B cell (primary cell): Measurements from ENCODE around the gene GABRB2. TPM values are rescaled to one million over a fixed set of nuclear protein-coding genes. Genes with fewer than 3 reads are reported as not detected.

ENCODE experiments used
- ATAC-seq: fragments of 200-7000 bp; cut with Tn5 transposase; one replicate; pipeline ENCODE4 v1.10.0; 2021; ENCODE audit warnings: low read depth, mild to moderate bottlenecking, moderate number of reproducible peaks, moderate library complexity
- CTCF ChIA-PET: fragments of 350-600 bp; sonication (Branson Sonifier 250); formaldehyde crosslinking; loops from one replicate; lab custom pipeline; 2021; ENCODE audit warnings: antibody characterized with exemption, inconsistent platforms; lab: Charles Lee
- POLR2A ChIA-PET: fragments of 350-600 bp; sonication (Branson Sonifier 250); formaldehyde crosslinking; loops from one replicate; lab custom pipeline; 2021; ENCODE audit warnings: antibody characterized with exemption; lab: Charles Lee
- DNase-seq: peaks from one replicate; pipeline ENCODE4 v3.0.0; 2013
- H2AFZ ChIP-seq: 2 replicates; pipeline ENCODE4 v1.6.1; 2012; ENCODE audit warnings: mild to moderate bottlenecking, low read depth, low read length; ENCODE audit not compliant: insufficient read depth, poor library complexity, severe bottlenecking
- H3K27ac ChIP-seq, 2 donors: 1 replicate in 1 of 2; 2 replicates in 1 of 2; pipeline ENCODE4 v1.5.1; 2012 to 2013; ENCODE audit warnings: low read length in 2 of 2, mild to moderate bottlenecking in 2 of 2, moderate library complexity in 1 of 2
- H3K27me3 ChIP-seq, 4 experiments: fragments of 200-600 bp in 1 of 4; sonication (generic) in 1 of 4; replicated peaks in 1 of 4; 1 replicate in 2 of 4; 2 replicates in 2 of 4; pipeline versions ENCODE4 v1.6.1 to v1.7.0; 2013 to 2016; ENCODE audit warnings: low read length in 3 of 4, mild to moderate bottlenecking in 2 of 4, mixed read lengths in 1 of 4, moderate library complexity in 1 of 4; ENCODE audit not compliant: insufficient read depth in 4 of 4, control insufficient read depth in 3 of 4; ENCODE audit errors: control extremely low read depth in 1 of 4
- H3K36me3 ChIP-seq, 2 experiments: replicated peaks in 1 of 2; 1 replicate in 1 of 2; 2 replicates in 1 of 2; pipeline versions ENCODE4 v1.6.1 to v1.7.1; 2013; ENCODE audit warnings: low read length in 1 of 2; ENCODE audit not compliant: insufficient read depth in 2 of 2, control insufficient read depth in 1 of 2; ENCODE audit errors: control extremely low read depth in 1 of 2, extremely low read depth in 1 of 2
- H3K4me1 ChIP-seq, 2 donors: fragments of 200-600 bp in 1 of 2; sonication (generic) in 1 of 2; 1 replicate in 1 of 2; 2 replicates in 1 of 2; pipeline versions ENCODE4 v1.5.1 to v1.6.1; 2013 to 2017; ENCODE audit warnings: low read length in 2 of 2; ENCODE audit not compliant: control insufficient read depth in 2 of 2, insufficient read depth in 2 of 2
- H3K4me2 ChIP-seq: replicated peaks from 2 replicates; pipeline ENCODE3; 2012; ENCODE audit warnings: mild to moderate bottlenecking, low read depth, low read length; ENCODE audit not compliant: poor library complexity, severe bottlenecking
- H3K4me3 ChIP-seq, 5 experiments: fragments of 200-600 bp in 1 of 5; sonication (generic) in 1 of 5; 1 replicate in 3 of 5; 2 replicates in 2 of 5; pipeline versions ENCODE4 v1.5.1 to v1.7.0; 2011 to 2016; ENCODE audit warnings: low read length in 4 of 5, mild to moderate bottlenecking in 4 of 5, low read depth in 2 of 5, control low read depth in 1 of 5, moderate library complexity in 1 of 5; ENCODE audit not compliant: insufficient read depth in 1 of 5; ENCODE audit errors: control extremely low read depth in 1 of 5, extremely low read depth in 1 of 5
- H3K79me2 ChIP-seq: fragments of 200-600 bp; sonication (generic); one replicate; pipeline ENCODE4 v1.6.0; 2016; ENCODE audit warnings: low read length; ENCODE audit not compliant: control insufficient read depth, insufficient read depth
- H3K9ac ChIP-seq: fragments of 200-600 bp; sonication (generic); 2 replicates; pipeline ENCODE4 v1.6.1; 2017; ENCODE audit warnings: mild to moderate bottlenecking, low read length, moderate library complexity
- H3K9me3 ChIP-seq, 3 donors: one replicate each; pipeline versions ENCODE4 v1.6.1 to v1.7.1; 2013; ENCODE audit warnings: low read length in 2 of 3; ENCODE audit not compliant: control insufficient read depth in 2 of 3, insufficient read depth in 1 of 3; ENCODE audit errors: control extremely low read depth in 1 of 3
- H4K20me1 ChIP-seq: 2 replicates; pipeline ENCODE4 v1.6.0; 2012; ENCODE audit warnings: mild to moderate bottlenecking, low read length; ENCODE audit not compliant: insufficient read depth, control insufficient read depth, poor library complexity, severe bottlenecking
- H3K27ac Mint-ChIP-seq: one replicate; pipeline ENCODE4 v1.8.0; 2021; ENCODE audit warnings: mixed read lengths
- H3K27me3 Mint-ChIP-seq: one replicate; pipeline ENCODE4 v1.8.0; 2021; ENCODE audit warnings: mixed read lengths
- H3K4me1 Mint-ChIP-seq: one replicate; pipeline ENCODE4 v1.8.0; 2021; ENCODE audit warnings: mixed read lengths
- H3K4me3 Mint-ChIP-seq: one replicate; pipeline ENCODE4 v1.8.0; 2021; ENCODE audit warnings: mixed read lengths
- H3K9me3 Mint-ChIP-seq: one replicate; pipeline ENCODE4 v1.8.0; 2022; ENCODE audit warnings: mixed read lengths; ENCODE audit not compliant: insufficient read depth
- CTCF ChIP-seq: fragments of 200-600 bp; IDR thresholded peaks from one replicate; pipeline ENCODE4 v1.8.0; 2022; ENCODE audit warnings: antibody characterized with exemption, mild to moderate bottlenecking
- EZH2 ChIP-seq: IDR thresholded peaks from 2 replicates; pipeline ENCODE4 v1.6.1; 2012; ENCODE audit warnings: borderline replicate concordance, low read depth, mild to moderate bottlenecking, moderate library complexity, low read length; ENCODE audit not compliant: insufficient read depth, poor library complexity, severe bottlenecking
- WGBS: methylation state at CpG from one replicate; pipeline ENCODE4 v1.1.5; 2013; ENCODE audit warnings: missing lambda C conversion rate; ENCODE audit not compliant: insufficient coverage; 5-methylcytosine and 5-hydroxymethylcytosine counted together
- intact Hi-C: fragments of 100-400 bp; cut with micrococcal nuclease; formaldehyde crosslinking; loops from one replicate; pipeline ENCODE4 v1.10.0; 2022
- polyA plus RNA-seq: library from polyadenylated mRNA; depleted of rRNA; stranded (reverse); fragments of >200 nt; gene quantifications from 2 replicates; pipeline ENCODE4 v1.2.3, GENCODE V29; 2012
- total RNA-seq, 2 donors: library from RNA; stranded (reverse); fragments of 120-200 nt in 1 of 2; gene quantifications; 1 replicate in 1 of 2; 2 replicates in 1 of 2; pipeline versions ENCODE4 v1.2.3 to v1.2.4, GENCODE V29; 2013 to 2022

GABRB2 gene
- total and polyA plus RNA-seq, 2 donors (not counting 1 experiment from before 2014, with no cell fraction given), result 0.15 to 0.16 TPM

GRCh38 chr5:161547406-161547737 lies 847 bp upstream of the GABRB2 start:
- H3K4me2 ChIP-seq, result peak overlapping the region; percentile 75
- CTCF ChIA-PET, result no interaction called here
- H3K27ac ChIP-seq, result no peak overlapping the region
- H3K79me2 ChIP-seq, result no peaks in the 10 kb centered on the region
- 0% methylated on average over 9 of the region's 17 CpGs for WGBS
- H3K9me3 ChIP-seq, result peaks cover 0 to 9% (median 0%) of the 10 kb centered on the region in 3 donors
- no peaks in the 10 kb centered on the region for H3K9me3 Mint-ChIP-seq
- POLR2A ChIA-PET, result no interaction called here
- peak overlapping the region; percentile 42 for H3K9ac ChIP-seq
- peaks cover 62% of the 10 kb centered on the region for H3K27me3 Mint-ChIP-seq
- H3K4me3 Mint-ChIP-seq, result peak overlapping the region; percentile 74
- H3K4me3 ChIP-seq, result peak overlapping the region; percentile 21 to 57 (median 38)
- H3K36me3 ChIP-seq, result no peaks in the 10 kb centered on the region
- H3K27me3 ChIP-seq, result peaks cover 0 to 37% (median 23%) of the 10 kb centered on the region in 4 experiments
- intact Hi-C loops, result loop anchor here (10.0 kb wide), 1 partner anchor 1113 kb away; no protein-coding TSS in a partner anchor
- no peak for DNase-seq
- TF ChIP-seq CTCF, result no peak
- no peak for TF ChIP-seq EZH2
- peak overlapping the region; percentile 54 for H2AFZ ChIP-seq
- H3K4me1 ChIP-seq, result peaks cover 16 to 22% of the 10 kb centered on the region in 2 donors
- H4K20me1 ChIP-seq, result no peaks in the 10 kb centered on the region
- H3K4me1 Mint-ChIP-seq, result peaks cover 26% of the 10 kb centered on the region
- ATAC-seq, result no peak
- no peak overlapping the region for H3K27ac Mint-ChIP-seq

DNA sequence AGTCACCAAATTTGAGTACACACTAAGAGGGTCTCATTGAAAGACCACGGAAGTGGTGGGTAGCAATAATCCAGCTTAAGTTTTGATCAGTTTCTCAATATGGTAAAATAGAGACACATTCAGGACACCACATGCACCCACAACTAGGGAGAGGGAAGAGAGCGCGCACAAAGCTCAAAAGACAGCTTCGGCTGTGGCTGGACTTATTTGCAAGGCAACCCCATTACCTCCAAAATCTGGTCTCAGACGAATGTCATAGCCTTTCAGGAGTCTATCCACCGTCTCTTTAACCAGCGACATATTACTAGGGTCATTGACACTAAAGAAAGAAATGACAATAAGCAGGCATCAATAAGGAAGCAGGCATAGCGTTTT lies 443 bp downstream of the GABRB2 start:
- POLR2A ChIA-PET, result no interaction called here
- H3K4me3 ChIP-seq, result peak overlapping the region in 4 of 5 experiments; percentile 25 to 58 (median 46)

More for the DNA sequence above, 443 bp downstream of the GABRB2 start:
- TF ChIP-seq CTCF, result no peak
- no peak for TF ChIP-seq EZH2
- Mint-ChIP-seq H3K27ac (no peak overlapping the region), H3K4me3 (peak overlapping the region; percentile 83), H3K27me3 (peaks cover 57% of the 10 kb centered on the region), H3K4me1 (peaks cover 26% of the 10 kb centered on the region), H3K9me3 (no peaks in the 10 kb centered on the region)
- no peak overlapping the region for H3K27ac ChIP-seq
- peaks cover 16 to 22% of the 10 kb centered on the region in 2 donors for H3K4me1 ChIP-seq
- no peaks in the 10 kb centered on the region for H3K36me3 ChIP-seq
- H3K9ac ChIP-seq, result peak overlapping the region; percentile 42
- DNase-seq (no peak), ATAC-seq (no peak)
- H3K27me3 ChIP-seq, result peaks cover 0 to 37% (median 23%) of the 10 kb centered on the region in 4 experiments
- no peaks in the 10 kb centered on the region for H4K20me1 ChIP-seq
- CTCF ChIA-PET, result interaction anchor here (1.6 kb wide), 1 partner anchor 1862 kb away, joined by 5 read pairs; no protein-coding TSS in a partner anchor
- intact Hi-C loops, result loop anchor here (10.0 kb wide), 1 partner anchor 1111 kb away; no protein-coding TSS in a partner anchor
- H3K79me2 ChIP-seq, result no peaks in the 10 kb centered on the region
- WGBS, result 7% methylated on average over 6 of the region's 8 CpGs
- H3K9me3 ChIP-seq, result peaks cover 0 to 9% (median 0%) of the 10 kb centered on the region in 3 donors
- H2AFZ ChIP-seq, result peak overlapping the region; percentile 68
- peak overlapping the region; percentile 75 for H3K4me2 ChIP-seq
